Bone marrow (tissue), 2 donors: ENCODE results near the gene EPB41L5.
"Not testable (repeated sequence)": the region's sequence is repeated elsewhere in the genome, so short reads cannot be mapped to it uniquely, and the experiment has no call there.

Experiments
- DNase-seq, 2 donors: peaks; one replicate each; lab custom pipeline; 2025; lab: John Stamatoyannopoulos, UW

Gene EPB41L5

DNA sequence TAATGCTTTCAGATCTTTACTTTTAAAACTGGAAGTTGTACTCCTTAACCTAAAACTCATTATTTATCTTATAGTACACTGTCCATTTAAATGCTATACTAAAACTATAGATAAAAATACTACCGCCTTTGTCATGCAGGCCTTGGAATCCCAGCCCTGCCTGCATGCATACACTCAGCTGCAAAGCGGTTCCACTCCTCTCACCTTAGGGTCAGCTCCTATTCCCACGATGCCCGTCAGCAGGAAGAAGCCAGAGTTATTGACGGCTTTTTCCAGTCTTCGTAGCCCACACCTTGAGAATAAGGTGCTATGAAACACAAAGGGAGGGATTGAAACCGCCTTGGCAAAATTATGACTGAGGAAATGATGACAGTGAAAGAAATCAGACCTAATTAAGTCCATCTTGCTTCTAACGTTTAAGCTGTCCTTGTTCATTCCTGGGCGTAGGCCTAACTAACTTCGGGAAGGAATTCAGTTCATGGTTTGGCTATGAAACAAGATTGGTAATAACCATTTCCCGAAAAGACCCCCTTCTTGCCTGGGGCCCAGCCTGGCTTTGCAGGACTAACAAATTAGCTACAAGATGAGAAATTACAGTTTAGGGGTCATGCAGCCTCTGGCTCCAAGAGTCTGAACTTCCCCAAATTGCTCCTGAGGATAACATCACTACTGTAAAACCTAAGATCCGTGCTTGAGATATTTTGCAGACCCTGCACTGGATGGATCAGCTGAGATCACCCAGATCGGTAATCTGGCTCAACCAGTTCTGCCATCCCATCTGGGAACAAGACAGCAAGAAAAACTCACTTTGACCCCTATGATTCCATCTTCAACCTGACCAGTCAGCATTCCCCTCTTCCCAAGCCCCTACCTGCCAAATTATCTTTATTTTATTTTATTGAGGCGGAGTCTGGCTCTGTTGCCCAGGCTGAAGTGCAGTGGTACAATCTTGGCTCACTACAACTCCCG is 17.1 kb downstream of the EPB41L5 start:
- no peak for DNase-seq

DNA sequence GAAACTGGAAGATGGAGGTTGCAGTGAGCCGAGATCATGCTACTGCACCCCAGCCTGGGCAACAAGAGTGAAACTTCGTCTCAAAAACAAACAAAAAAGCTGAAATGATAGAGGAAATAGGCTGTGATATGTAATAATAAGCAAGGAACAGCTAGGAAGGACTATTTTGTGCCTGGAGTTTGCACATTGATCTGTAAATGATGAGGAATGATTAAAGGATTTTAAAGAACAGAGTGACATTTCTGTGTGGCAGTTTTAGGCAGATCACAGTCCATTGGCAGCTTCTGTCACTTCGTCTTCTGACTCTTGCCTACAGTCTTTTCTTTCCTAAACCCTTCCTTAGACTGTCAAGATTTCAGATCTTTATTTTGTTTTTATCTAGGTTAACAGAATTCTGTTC is 19.4 kb downstream of the EPB41L5 start:
- DNase-seq, result no peak

DNA sequence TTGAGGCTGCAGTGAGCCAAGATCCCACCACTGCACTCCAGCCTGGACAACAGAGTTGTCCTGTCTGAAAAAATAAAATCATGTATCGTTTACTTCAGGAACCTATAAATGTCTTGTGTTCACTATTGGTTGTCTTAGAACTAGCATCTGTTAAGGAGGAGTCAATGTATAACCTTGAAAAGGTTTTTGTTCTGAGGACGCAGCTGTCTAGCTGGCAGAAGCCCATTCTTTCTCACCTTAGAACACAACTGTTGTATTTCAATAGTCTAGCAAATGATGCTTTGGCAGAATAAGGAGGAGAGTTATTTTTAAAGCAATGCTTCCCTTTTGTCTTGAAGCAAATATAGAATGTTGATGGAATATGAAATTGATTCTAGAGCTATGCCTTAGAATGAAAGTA is 21.1 kb downstream of the EPB41L5 start:
- no peak for DNase-seq

DNA sequence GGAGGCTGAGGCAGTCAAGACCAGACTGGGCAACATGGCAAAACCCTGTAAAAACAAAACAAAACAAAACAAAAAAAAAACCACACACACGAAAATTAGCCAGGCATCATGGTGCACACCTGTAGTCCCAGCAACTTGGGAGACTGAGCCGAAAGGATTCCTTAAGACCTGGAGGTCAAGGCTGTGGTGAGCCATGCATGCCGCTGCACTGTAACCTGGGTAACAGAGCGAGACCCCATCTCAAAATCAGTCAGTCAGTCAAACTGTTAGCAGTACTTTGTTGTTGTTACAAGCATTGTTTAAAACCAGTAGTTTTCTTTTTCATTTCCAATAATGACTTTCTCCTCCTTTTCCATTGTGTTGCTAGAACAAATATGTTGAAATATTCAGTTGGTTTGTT is 21.7 kb downstream of the EPB41L5 start:
- DNase-seq, result no peak

DNA sequence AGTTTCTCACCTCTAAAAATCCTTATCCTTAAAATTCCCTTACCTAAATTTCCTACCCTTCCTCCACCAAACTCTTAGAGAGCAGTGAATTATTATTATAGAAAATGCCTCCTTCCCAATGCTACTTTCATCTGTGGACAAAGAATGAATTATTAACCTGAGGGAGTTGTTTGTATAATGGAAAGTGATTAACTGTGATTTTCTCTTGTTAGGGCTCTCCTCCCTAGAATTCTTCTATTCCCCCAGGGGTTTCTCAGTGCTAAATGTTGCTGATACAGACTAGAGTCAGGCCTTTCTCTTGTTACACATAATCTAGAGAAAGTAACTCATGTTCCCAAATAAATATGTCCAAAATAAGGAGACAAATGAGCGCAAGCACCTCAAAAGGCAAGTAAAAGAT is 23.3 kb downstream of the EPB41L5 start:
- no peak for DNase-seq

DNA sequence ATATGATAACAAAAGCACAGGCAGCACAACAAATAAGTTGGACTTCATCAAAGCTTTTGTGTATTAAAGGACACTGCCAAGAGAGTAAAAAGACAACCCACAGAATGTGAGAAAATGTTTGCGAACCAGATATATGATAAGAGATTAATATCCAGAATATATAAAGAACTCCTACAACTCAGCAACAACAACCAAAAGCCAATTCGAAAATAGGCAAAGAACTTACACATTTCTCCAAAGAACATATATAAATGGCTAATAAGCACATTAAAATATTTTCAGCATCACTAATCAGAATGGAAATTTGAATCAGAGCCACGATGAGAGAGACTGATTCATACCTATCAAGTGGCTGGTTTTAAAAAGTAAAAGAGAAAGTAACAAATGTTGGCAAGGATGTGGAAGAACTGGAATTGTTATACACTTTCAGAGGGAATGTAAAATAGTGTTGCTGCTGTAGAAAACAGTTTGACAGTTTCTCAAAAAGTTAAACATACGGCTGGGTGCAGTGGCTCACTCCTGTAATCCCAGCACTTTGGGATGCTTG is 25.2 kb downstream of the EPB41L5 start:
- no peak for DNase-seq

DNA sequence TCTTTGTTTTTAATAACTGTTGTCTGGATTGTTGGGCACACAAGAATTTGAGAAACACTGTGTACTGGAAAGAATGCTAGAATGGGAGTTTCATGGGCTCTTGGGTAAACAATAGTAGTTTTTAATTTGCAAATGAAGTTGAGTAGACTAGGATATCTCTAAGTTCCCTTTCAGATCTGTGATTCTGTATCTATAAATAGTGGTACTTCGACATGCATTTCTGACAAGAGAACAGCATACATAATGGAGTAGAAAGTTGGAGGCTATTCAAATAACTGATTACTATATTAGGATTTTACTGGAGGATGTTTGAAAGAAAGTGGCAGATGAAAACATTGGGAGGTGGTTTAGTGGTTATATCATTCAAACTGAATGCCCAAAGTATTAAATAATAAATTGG is 29.5 kb downstream of the EPB41L5 start:
- no peak for DNase-seq

DNA sequence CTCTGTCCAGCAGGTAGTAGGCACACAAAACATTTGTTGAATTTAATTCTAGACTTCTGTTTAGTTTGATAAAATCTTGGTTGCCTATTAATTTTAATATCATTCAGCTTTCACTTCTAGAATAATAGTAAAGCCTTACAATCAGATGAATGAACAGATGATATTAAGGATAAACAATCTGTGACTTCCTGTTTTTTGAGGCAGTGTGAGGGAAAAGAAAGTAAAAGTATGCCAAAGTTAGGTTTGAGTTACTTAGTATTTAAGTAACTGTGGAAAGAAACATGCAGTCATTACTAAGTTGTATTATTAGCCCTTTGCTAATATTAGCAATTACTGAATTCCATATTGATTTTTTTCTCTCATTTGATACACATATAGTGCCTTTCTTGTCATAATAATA is 31.5 kb downstream of the EPB41L5 start:
- DNase-seq, result no peak

DNA sequence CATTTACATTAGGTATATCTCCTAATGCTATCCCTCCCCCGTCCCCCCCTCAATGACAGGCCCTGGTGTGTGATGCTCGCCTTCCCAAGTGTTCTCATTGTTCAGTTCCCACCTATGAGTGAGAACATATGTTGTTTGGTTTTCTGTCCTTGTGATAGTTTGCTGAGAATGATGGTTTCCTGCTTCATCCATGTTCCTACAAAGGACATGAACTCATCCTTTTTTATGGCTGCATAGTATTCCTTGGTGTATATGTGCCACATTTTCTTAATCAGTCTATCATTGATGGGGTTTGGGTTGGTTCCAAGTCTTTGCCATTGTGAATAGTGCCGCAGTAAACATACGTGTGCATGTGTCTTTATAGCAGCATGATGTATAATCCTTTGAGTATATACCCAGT is 32.9 kb downstream of the EPB41L5 start:
- DNase-seq, result not testable (repeated sequence)

DNA sequence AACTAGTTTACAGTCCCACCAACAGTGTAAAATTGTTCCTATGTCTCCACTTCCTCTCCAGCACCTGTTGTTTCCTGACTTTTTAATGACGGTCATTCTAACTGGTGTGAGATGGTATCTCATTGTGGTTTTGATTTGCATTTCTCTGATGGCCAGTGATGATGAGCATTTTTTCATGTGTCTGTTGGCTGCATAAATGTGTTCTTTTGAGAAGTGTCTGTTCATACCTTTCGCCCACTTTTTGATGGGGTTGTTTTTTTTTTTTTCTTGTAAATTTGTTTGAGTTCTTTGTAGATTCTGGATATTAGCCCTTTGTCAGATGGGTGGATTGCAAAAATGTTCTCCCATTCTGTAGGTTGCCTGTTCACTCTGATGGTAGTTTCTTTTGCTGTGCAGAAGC is 33.4 kb downstream of the EPB41L5 start:
- DNase-seq, result not testable (repeated sequence)

DNA sequence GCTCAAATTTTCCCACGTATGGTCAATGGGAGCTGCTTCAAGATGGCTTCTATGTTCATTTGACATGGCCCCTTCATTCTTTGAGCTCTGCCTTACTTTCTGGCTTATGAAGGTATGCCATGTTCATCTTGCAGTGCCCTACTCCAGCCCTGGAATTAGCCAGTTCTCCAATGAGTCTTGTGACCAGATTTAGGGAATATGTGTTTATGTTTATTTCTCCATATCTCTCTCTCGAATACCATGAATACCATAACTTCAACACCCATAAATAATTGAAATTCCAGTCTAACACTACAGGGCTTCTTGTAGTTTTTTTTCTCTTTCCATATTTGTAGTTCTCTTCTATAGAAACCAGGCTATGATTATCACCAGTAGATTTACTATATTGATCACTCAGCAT is 39.7 kb downstream of the EPB41L5 start:
- DNase-seq, result no peak

DNA sequence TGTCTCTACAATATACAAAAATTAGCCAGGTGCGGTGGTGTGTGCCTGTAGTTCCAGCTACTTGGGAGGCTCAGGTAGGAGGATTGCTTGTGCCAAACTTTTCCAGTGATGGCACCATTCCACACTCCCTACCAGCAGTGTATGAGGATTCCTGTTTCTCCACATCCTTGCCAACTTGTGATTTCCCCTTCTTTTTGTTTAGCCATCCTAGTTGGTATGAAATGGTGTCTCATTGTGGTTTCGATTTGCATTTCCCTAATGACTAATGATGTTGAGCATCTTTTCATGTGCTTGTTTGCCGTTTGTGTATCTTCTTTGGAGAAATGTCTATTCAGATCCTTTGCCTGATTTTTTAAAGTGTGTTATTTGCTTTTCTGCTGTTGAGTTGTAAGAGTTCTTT is 41.0 kb downstream of the EPB41L5 start:
- no peak for DNase-seq

DNA sequence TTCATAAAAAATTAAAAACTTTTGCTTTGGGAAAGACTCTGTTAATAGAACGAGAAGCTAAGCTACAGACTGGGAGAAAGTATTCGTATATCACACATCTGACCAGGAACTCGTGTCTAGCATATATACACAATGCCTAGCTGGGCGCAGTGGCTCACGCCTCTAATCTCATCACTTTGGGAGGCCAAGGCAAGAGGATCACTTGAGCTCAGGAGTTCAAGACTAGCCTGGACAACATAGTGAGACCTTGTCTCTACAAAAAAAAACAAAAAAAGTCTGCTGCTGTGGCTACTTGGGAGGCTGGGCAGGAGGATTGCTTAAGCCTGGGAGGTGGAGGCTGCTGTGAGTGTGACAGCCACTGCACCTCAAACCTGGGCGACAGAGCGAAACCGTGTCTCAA is 46.6 kb downstream of the EPB41L5 start:
- DNase-seq, result no peak

DNA sequence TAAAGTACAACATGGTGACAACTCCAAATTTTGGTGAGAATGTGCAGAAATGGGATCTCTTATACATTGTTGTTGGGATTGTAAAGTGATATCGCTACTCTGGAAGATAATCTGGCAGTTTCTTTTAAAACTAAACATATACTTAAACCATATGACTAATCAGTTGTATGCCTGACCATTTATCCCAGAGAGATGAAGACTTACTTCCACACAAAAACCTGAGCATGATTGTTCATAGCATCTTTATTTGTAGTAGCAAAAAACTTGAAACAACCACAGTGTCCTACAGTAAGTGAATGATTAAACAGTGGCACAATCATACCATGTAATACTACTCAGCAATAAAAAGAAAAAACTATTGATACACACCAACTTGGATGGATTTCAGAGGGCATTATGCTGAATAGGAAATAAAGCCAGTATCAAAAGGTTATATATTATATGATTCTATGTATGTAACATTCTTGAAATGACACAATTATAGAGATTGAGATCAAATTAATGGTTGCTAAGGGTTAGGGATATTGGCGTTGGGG is 47.3 kb downstream of the EPB41L5 start:
- DNase-seq, result no peak

DNA sequence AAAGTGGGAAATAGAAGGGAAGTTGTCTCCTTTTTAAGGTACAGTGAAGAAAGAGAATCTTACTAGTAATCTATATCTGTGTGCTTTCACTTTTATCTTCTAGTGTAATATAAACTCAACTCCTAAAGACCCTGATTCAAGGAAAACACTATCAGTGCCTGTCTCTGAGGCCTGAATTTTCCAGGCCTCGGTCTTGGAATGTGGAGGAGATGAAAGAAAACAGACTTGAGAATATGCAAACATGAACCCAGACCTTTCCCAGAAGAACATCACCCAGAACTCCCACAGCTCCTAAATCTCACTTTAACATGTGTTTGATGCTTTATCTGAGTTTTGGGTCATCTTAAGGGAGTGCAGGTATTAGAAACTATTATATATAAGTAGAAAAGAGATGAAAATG is 51.8 kb downstream of the EPB41L5 start:
- no peak for DNase-seq

DNA sequence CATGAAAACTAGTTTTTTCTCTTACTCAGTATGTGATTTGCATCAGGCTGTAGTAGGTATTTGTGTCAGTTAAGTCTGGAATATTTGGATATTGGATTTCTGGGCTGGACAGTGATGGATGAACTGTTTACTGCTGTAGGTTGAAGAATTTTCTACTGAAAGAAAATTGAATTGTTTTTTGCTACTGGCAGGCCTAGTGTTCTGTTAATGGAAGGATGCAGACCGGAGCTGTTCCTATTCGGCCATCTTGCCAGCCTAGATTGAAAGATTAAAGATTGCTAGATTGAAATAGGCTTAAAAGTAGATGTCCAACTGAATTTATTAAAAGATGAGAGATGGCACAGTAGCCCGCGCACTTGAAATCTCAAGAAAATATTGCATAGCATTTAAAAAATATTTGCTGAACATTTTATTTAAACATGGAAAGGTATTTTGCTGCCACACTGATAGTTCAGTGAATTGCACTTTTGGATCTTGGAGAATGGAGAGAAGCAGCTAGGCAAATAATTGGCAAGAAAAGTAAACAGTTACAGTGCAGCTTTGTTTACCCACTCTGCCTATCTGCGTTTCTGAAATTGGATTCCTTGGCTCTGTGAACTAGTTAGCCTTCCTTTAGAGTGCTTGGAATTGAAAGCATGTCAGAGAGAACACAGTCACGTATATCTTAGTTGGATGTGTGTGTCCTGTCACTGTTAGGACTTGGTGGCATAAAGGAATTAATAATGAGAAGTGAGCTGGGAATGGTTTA is 54.1 kb downstream of the EPB41L5 start:
- no peak for DNase-seq

DNA sequence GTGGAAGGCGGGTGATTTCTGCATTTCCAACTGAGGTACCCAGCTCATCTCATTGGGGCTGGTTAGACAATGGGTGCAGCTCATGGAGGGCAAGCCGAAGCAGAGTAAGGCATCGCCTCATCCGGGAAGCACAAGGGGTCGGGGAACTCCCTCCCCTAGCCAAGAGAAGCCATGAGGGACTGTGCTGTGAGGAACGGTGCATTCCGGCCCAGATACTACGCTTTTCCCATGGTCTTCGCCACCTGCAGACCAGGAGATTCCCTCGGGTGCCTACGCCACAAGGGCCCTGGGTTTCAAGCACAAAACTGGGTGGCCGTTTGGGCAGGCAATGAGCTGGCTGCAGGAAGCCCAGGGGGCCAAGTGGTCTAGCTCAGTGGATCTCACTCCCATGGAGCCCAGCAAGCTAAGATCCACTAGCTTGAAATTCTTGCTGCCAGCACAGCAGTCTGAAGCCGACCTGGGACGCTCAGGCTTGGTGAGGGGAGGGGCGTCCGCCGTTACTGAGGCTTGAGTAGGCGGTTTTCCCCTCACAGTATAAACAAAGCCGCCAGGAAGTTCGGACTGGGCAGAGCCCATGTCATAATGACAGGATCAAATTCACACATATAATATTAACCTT is 55.3 kb downstream of the EPB41L5 start:
- DNase-seq, result not testable (repeated sequence)

DNA sequence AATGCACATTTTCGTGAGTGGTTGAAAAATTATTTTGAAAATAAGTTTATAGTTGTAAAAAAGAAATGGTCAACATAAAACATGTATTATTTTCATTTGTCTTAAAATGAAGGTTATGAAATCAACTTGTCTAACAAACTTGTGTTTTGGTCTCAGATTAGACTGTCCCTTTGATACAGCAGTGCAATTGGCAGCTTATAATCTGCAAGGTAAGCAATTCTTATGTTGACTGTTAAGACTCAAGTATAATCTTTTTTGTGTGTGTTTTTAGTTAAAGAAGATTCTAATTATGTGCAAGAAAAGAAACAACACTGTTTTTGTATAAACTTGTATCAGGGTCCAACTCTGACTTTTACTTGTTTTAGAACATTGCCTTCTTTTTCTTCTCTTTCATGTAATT is 62.7 kb downstream of the EPB41L5 start:
- no peak for DNase-seq

DNA sequence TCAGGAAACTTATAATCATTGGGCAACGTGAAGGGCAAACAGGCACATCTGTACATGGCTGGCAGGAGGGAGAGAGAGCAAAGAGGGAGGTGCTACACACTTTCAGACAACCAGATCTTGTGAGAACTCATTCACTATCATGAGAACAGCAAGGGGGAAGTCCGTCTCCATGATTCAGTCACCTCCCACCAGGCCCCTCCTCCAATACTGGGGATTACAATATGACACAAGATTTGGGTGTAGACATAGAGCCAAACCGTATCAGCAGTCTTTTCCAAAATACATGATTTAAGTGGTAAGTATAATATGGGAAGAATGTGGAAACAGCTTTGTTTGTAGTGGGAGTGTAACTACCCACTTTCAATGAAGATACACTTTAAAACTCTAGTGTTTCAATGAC is 65.0 kb downstream of the EPB41L5 start:
- no peak for DNase-seq

DNA sequence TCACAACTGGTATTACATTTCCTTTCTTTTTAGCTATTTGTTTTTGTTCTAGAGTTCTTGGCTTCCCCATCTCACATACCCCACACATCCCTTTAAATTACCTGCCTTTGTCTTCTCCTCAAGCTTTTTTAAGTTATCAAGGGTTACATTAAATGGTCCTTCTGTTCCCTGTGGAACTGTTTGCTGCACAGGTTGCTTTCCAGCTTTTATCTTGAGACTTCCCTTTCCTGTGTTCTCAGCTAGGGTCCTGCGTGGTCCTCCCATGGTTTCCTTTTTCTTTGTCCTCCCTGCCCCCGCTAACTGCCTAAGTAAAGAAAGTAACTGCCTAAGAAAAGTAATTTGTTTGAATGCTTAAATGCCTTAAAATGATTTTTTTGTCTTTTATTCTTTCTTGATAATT is 66.8 kb downstream of the EPB41L5 start:
- no peak for DNase-seq

DNA sequence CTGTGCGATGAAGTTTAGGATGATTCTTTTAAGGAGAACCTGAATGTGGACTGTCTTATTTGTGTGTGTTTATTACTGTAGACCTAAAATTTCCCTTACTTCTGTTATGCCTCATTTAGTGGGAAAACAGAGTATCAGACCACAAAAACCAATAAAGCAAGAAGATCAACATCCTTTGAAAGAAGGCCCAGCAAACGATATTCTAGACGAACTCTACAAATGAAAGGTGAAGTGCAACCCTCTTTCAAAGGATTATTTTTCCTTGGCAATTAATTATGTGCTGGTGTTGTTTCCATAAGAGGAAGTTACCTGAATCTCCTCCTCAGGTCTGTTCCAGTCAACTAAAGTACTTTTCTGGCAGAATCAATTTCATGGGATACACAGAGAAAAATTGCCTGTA is 78.6 kb downstream of the EPB41L5 start:
- no peak for DNase-seq

DNA sequence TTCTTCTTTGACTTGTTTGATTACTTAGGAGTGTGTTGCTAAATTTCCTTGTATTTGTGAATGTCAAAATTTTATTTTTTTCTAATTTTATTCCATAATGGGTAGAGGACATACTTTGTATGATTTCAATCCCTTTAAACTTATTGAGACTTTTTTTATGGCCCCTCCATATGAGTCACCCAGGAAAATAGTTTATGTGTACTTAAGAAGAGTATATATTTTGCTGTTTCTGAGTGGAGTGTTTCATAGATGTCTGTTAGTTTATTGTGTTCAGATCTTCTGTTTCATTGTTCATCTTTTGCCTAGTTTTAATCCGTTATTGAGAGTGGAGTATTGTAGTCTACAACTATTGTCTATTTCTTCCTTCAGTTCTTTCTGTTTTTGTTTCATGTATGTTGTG is 81.9 kb downstream of the EPB41L5 start:
- DNase-seq, result no peak
